Astrocyte (in vitro differentiated cells and primary cell): ENCODE data around the gene GSK3B. TPM values are rescaled to one million over a fixed set of nuclear protein-coding genes. Genes with fewer than 3 reads are reported as not detected.

Experiments used
- DNase-seq: peaks from one replicate; pipeline ENCODE4 v3.0.0-alpha.2; 2010; ENCODE audit warnings: low read depth
- FAIRE-seq: peaks from 2 replicates; lab custom pipeline; 2011; peaks lifted over from hg19 to GRCh38; lab: Jason Lieb, UNC
- H2AFZ ChIP-seq: 2 replicates; pipeline ENCODE4 v1.6.0; 2012; ENCODE audit warnings: low read depth, low read length, inconsistent platforms
- H3K27ac ChIP-seq: 2 replicates; pipeline ENCODE4 v1.5.1; 2011; ENCODE audit warnings: low read depth, low read length, inconsistent platforms
- H3K27me3 ChIP-seq: 2 replicates; pipeline ENCODE4 v1.6.0; 2011; ENCODE audit warnings: low read length, inconsistent platforms; ENCODE audit not compliant: insufficient read depth
- H3K36me3 ChIP-seq: 2 replicates; pipeline ENCODE4 v1.5.1; 2011; ENCODE audit warnings: low read length, inconsistent platforms; ENCODE audit not compliant: insufficient read depth
- H3K4me1 ChIP-seq: 2 replicates; pipeline ENCODE4 v1.5.1; 2011; ENCODE audit warnings: low read length, inconsistent platforms; ENCODE audit not compliant: insufficient read depth
- H3K4me2 ChIP-seq: 2 replicates; pipeline ENCODE4 v1.6.0; 2012; ENCODE audit warnings: low read length, inconsistent platforms
- H3K4me3 ChIP-seq: 2 replicates; pipeline ENCODE4 v1.5.1; 2011; ENCODE audit warnings: low read depth, mild to moderate bottlenecking, low read length, inconsistent platforms; ENCODE audit not compliant: insufficient read depth
- H3K79me2 ChIP-seq: 2 replicates; pipeline ENCODE4 v1.6.0; 2012; ENCODE audit warnings: mild to moderate bottlenecking, low read length, inconsistent platforms; ENCODE audit not compliant: insufficient read depth
- H3K9ac ChIP-seq: 2 replicates; pipeline ENCODE4 v1.6.0; 2012; ENCODE audit warnings: mild to moderate bottlenecking, low read length, inconsistent platforms
- H3K9me3 ChIP-seq: 2 replicates; pipeline ENCODE4 v1.5.1; 2012; ENCODE audit warnings: low read depth, mild to moderate bottlenecking, low read length, inconsistent platforms; ENCODE audit not compliant: insufficient read depth
- H4K20me1 ChIP-seq: 2 replicates; pipeline ENCODE4 v1.6.0; 2012; ENCODE audit warnings: low read length, inconsistent platforms; ENCODE audit not compliant: insufficient read depth
- H3K27ac Mint-ChIP-seq: one replicate; pipeline ENCODE4 v1.8.0; 2021; ENCODE audit warnings: mild to moderate bottlenecking, mixed read lengths; ENCODE audit not compliant: unreplicated experiment
- H3K27me3 Mint-ChIP-seq: one replicate; pipeline ENCODE4 v1.8.0; 2021; ENCODE audit warnings: low read depth, mixed read lengths; ENCODE audit not compliant: unreplicated experiment
- H3K36me3 Mint-ChIP-seq: one replicate; pipeline ENCODE4 v1.8.0; 2021; ENCODE audit warnings: low read depth, mixed read lengths; ENCODE audit not compliant: unreplicated experiment
- H3K4me1 Mint-ChIP-seq: one replicate; pipeline ENCODE4 v1.8.0; 2021; ENCODE audit warnings: low read depth, mixed read lengths; ENCODE audit not compliant: unreplicated experiment
- H3K4me3 Mint-ChIP-seq: one replicate; pipeline ENCODE4 v1.8.0; 2021; ENCODE audit warnings: mild to moderate bottlenecking, moderate library complexity, mixed read lengths; ENCODE audit not compliant: unreplicated experiment
- H3K9me3 Mint-ChIP-seq: one replicate; pipeline ENCODE4 v1.8.0; 2021; ENCODE audit warnings: mild to moderate bottlenecking, mixed read lengths; ENCODE audit not compliant: unreplicated experiment
- CTCF ChIP-seq: IDR thresholded peaks from 2 replicates; pipeline ENCODE4 v1.5.1; 2011; ENCODE audit warnings: low read depth, mild to moderate bottlenecking, inconsistent platforms, low read length, moderate library complexity; ENCODE audit not compliant: insufficient read depth
- EZH2 ChIP-seq: IDR thresholded peaks from 2 replicates; pipeline ENCODE4 v1.6.1; 2012; ENCODE audit warnings: mild to moderate bottlenecking, low read length, inconsistent platforms; ENCODE audit not compliant: insufficient read depth
- total RNA-seq: library from RNA; stranded (reverse); gene quantifications from 2 replicates; pipeline ENCODE4 v1.2.1, GENCODE V29; 2021

Gene GSK3B
- total RNA-seq, 1 donor from 2014 or later, result 80.6 TPM

- Mint-ChIP-seq H3K36me3 (peaks cover 25% of the 10 kb centered on the region), H3K4me3 (no peak overlapping the region), H3K4me1 (peaks cover 20% of the 10 kb centered on the region), H3K27ac (no peak overlapping the region), H3K9me3 (peaks cover 16% of the 10 kb centered on the region), H3K27me3 (no peaks in the 10 kb centered on the region)
- Histone ChIP-seq H3K36me3 (no peaks in the 10 kb centered on the region), H3K27me3 (no peaks in the 10 kb centered on the region), H3K4me2 (no peak overlapping the region), H3K4me1 (no peaks in the 10 kb centered on the region), H2AFZ (no peak overlapping the region), H4K20me1 (peaks cover 59% of the 10 kb centered on the region), H3K4me3 (no peak overlapping the region), H3K9ac (no peak overlapping the region), H3K9me3 (no peaks in the 10 kb centered on the region), H3K27ac (no peak overlapping the region), H3K79me2 (peaks cover 77% of the 10 kb centered on the region)
- no peak for DNase-seq
- TF ChIP-seq EZH2 (no peak), CTCF (no peak)
- no peak for FAIRE-seq
Observed at GRCh38 chr3:119981386-119981785, 112.9 kb downstream of the GSK3B start.

- Histone ChIP-seq H3K4me2 (no peak overlapping the region), H3K79me2 (peaks cover 95% of the 10 kb centered on the region)
- no peak for FAIRE-seq
Observed at GRCh38 chr3:119978554-119979208, 115.6 kb downstream of the GSK3B start.

More at GRCh38 chr3:119978554-119979208, 115.6 kb downstream of the GSK3B start:
- no peak overlapping the region for H3K4me3 Mint-ChIP-seq
- TF ChIP-seq CTCF, result no peak
- no peak for TF ChIP-seq EZH2
- no peak overlapping the region for H3K4me3 ChIP-seq
- H4K20me1 ChIP-seq, result peaks cover 84% of the 10 kb centered on the region
- H3K27me3 ChIP-seq, result no peaks in the 10 kb centered on the region
- peak overlapping the region; percentile 56 for H3K27ac Mint-ChIP-seq
- H3K36me3 ChIP-seq, result no peaks in the 10 kb centered on the region
- H3K27ac ChIP-seq, result no peak overlapping the region
- no peaks in the 10 kb centered on the region for H3K4me1 ChIP-seq
- peaks cover under 1% of the 10 kb centered on the region for H3K9me3 Mint-ChIP-seq
- H3K36me3 Mint-ChIP-seq, result peaks cover 20% of the 10 kb centered on the region
- no peak overlapping the region for H2AFZ ChIP-seq
- H3K9ac ChIP-seq, result no peak overlapping the region
- no peaks in the 10 kb centered on the region for H3K27me3 Mint-ChIP-seq
- H3K4me1 Mint-ChIP-seq, result peaks cover 16% of the 10 kb centered on the region
- no peaks in the 10 kb centered on the region for H3K9me3 ChIP-seq
- no peak for DNase-seq
